Endodermal cell (in vitro differentiated cells): ENCODE data around the gene RABGAP1L. TPM values are rescaled to one million over a fixed set of nuclear protein-coding genes. Genes with fewer than 3 reads are reported as not detected.

Experiments
- DNase-seq: peaks from one replicate; pipeline ENCODE4 v3.0.0-alpha.2; 2017
- H3K27ac ChIP-seq: 2 replicates; pipeline ENCODE4 v1.5.1; 2013; ENCODE audit warnings: mild to moderate bottlenecking, low read depth, low read length, moderate library complexity
- H3K27me3 ChIP-seq: 2 replicates; pipeline ENCODE4 v1.6.1; 2013; ENCODE audit warnings: mild to moderate bottlenecking, low read length, moderate library complexity; ENCODE audit not compliant: insufficient read depth, control insufficient read depth, poor library complexity, severe bottlenecking
- H3K36me3 ChIP-seq: 2 replicates; pipeline ENCODE4 v1.7.0; 2013; ENCODE audit warnings: mild to moderate bottlenecking, low read length, moderate library complexity; ENCODE audit not compliant: control insufficient read depth, insufficient read depth
- H3K4me1 ChIP-seq: one replicate; pipeline ENCODE4 v1.7.0; 2013; ENCODE audit warnings: low read length; ENCODE audit not compliant: control insufficient read depth, insufficient read depth
- H3K4me3 ChIP-seq: 2 replicates; pipeline ENCODE4 v1.5.1; 2013; ENCODE audit warnings: mild to moderate bottlenecking, low read length, moderate library complexity
- H3K9ac ChIP-seq: 2 replicates; pipeline ENCODE4 v1.6.1; 2013; ENCODE audit warnings: mild to moderate bottlenecking, low read length, moderate library complexity; ENCODE audit not compliant: poor library complexity, severe bottlenecking; ENCODE audit errors: extremely low read depth
- H3K9me3 ChIP-seq: 2 replicates; pipeline ENCODE4 v1.6.1; 2013; ENCODE audit warnings: mild to moderate bottlenecking, low read length, moderate library complexity; ENCODE audit not compliant: control insufficient read depth
- H3K27ac Mint-ChIP-seq: 2 replicates; pipeline ENCODE4 v1.8.0; 2020; ENCODE audit warnings: mixed read lengths
- H3K27me3 Mint-ChIP-seq: 2 replicates; pipeline ENCODE4 v1.8.0; 2021; ENCODE audit warnings: mild to moderate bottlenecking, mixed read lengths; ENCODE audit not compliant: insufficient read depth
- H3K36me3 Mint-ChIP-seq: 2 replicates; pipeline ENCODE4 v1.8.0; 2020; ENCODE audit warnings: low read depth, mixed read lengths
- H3K4me1 Mint-ChIP-seq: 2 replicates; pipeline ENCODE4 v1.8.0; 2020; ENCODE audit warnings: mixed read lengths
- H3K4me3 Mint-ChIP-seq: 2 replicates; pipeline ENCODE4 v1.8.0; 2020; ENCODE audit warnings: mild to moderate bottlenecking, moderate library complexity, mixed read lengths
- H3K9me3 Mint-ChIP-seq: 2 replicates; pipeline ENCODE4 v1.8.0; 2020; ENCODE audit warnings: mild to moderate bottlenecking, mixed read lengths
- CTCF ChIP-seq: fragments of 200-600 bp; sonication (generic); conservative IDR thresholded peaks from 2 replicates; pipeline ENCODE4 v1.5.0; 2021; ENCODE audit warnings: antibody characterized with exemption, mild to moderate bottlenecking
- WGBS, 2 experiments: methylation state at CpG; one replicate each; pipeline versions ENCODE4 v1.1.5 to v1.1.7; 2013; ENCODE audit warnings: missing lambda C conversion rate in 2 of 2, mixed read lengths in 1 of 2; ENCODE audit not compliant: insufficient coverage in 1 of 2, insufficient read length in 1 of 2; 5-methylcytosine and 5-hydroxymethylcytosine counted together
- total RNA-seq, 2 donors: library from RNA; stranded (reverse); fragmentation: NEBNext Ultra II Directional in 1 of 2; extraction: Animal tissue kit (Norgen Biotek cat#: 25700) in 1 of 2; gene quantifications; 2 replicates in 1 of 2; 3 replicates in 1 of 2; pipeline ENCODE4 v1.2.1, GENCODE V29; 2021

RABGAP1L gene
- total RNA-seq, 2 donors from 2014 or later = 32.5 to 36.9 TPM

- Histone ChIP-seq H3K36me3 (peaks cover 5% of the 10 kb centered on the region), H3K4me1 (no peaks in the 10 kb centered on the region), H3K9me3 (no peaks in the 10 kb centered on the region), H3K27me3 (no peaks in the 10 kb centered on the region), H3K27ac (no peak overlapping the region), H3K9ac (no peak overlapping the region), H3K4me3 (no peak overlapping the region)
- peaks cover 15% of the 10 kb centered on the region for H3K4me1 Mint-ChIP-seq
- no peak for TF ChIP-seq CTCF
- H3K27ac Mint-ChIP-seq = no peak overlapping the region
- no peak overlapping the region for H3K4me3 Mint-ChIP-seq
- no peaks in the 10 kb centered on the region for H3K9me3 Mint-ChIP-seq
- H3K27me3 Mint-ChIP-seq = no peaks in the 10 kb centered on the region
- WGBS, 2 experiments = 96% methylated on average over 1 of the region's 1 CpG; no CpG with 5 or more reads in 1 of the 2 experiments
- no peak for DNase-seq
- H3K36me3 Mint-ChIP-seq = no peaks in the 10 kb centered on the region
Observed at GRCh38 chr1:174995916-174996315, 836.6 kb downstream of the RABGAP1L start.

GRCh38 chr1:174996476-174996875 lies 837.2 kb downstream of the RABGAP1L start:
- no peak for DNase-seq
- Histone ChIP-seq H3K4me1 (no peaks in the 10 kb centered on the region), H3K36me3 (peaks cover 5% of the 10 kb centered on the region), H3K9ac (no peak overlapping the region), H3K4me3 (no peak overlapping the region), H3K27ac (no peak overlapping the region), H3K27me3 (no peaks in the 10 kb centered on the region), H3K9me3 (no peaks in the 10 kb centered on the region)
- Mint-ChIP-seq H3K27ac (no peak overlapping the region), H3K4me3 (no peak overlapping the region), H3K27me3 (no peaks in the 10 kb centered on the region), H3K4me1 (peaks cover 20% of the 10 kb centered on the region), H3K9me3 (no peaks in the 10 kb centered on the region), H3K36me3 (no peaks in the 10 kb centered on the region)
- WGBS, 2 experiments = 95% methylated on average over 1 of the region's 1 CpG; no CpG with 5 or more reads in 1 of the 2 experiments
- TF ChIP-seq CTCF = no peak

- Histone ChIP-seq H3K9ac (no peak overlapping the region), H3K36me3 (peaks cover 5% of the 10 kb centered on the region), H3K27me3 (no peaks in the 10 kb centered on the region), H3K9me3 (no peaks in the 10 kb centered on the region), H3K4me3 (no peak overlapping the region), H3K4me1 (no peaks in the 10 kb centered on the region), H3K27ac (no peak overlapping the region)
- WGBS, 2 experiments = 94 to 95% methylated on average over 2 to 3 of the region's 3 CpGs
- Mint-ChIP-seq H3K27ac (no peak overlapping the region), H3K9me3 (no peaks in the 10 kb centered on the region), H3K4me1 (peaks cover 23% of the 10 kb centered on the region), H3K27me3 (no peaks in the 10 kb centered on the region), H3K36me3 (peaks cover 2% of the 10 kb centered on the region), H3K4me3 (no peak overlapping the region)
- no peak for TF ChIP-seq CTCF
- no peak for DNase-seq
Observed at GRCh38 chr1:174997041-174997440, 837.7 kb downstream of the RABGAP1L start.
